ENCODE measurements around the gene MLLT10.
"Not testable (repeated sequence)": the region's sequence is repeated elsewhere in the genome, so short reads cannot be mapped to it uniquely, and the experiment has no call there.

The MLLT10 gene

GRCh38 chr10:21707498-21707897, 173.5 kb downstream of the MLLT10 start:
- no peak for DNase-seq

- no peak for DNase-seq
These were observed 178.9 kb downstream of the MLLT10 start for GRCh38 chr10:21712975-21713374.

DNA sequence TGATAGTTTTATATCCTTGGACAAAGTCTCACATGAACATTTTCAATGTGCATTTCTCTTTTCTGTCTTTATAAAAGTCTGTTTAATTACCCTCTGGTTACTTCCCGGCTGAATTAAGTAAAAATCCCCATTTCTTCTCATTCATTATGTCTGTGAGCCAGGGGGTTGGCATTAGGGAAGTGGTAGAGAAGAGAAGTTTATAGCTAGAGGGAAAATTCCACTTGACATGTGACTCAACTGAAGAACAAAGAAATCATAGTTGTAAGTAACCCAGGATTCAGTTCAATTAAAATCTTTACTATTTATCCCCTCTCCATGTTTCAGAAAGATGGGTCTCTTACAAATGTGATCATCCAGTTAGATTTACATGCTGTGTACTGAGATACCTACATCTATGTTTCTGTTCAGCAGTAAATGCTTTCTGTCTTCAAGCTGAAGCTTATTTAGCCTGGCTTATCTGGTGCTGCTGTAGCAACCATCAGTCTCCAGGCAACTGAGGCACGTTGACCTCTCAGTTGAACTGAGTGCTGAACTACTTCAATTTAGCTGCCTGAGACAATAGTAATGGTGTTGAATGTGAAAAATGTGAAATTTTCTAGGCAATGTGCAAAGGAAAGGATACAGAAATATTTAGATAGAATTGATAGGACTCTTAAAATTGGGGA, 181.6 kb downstream of the MLLT10 start:
- no peak for DNase-seq

DNA sequence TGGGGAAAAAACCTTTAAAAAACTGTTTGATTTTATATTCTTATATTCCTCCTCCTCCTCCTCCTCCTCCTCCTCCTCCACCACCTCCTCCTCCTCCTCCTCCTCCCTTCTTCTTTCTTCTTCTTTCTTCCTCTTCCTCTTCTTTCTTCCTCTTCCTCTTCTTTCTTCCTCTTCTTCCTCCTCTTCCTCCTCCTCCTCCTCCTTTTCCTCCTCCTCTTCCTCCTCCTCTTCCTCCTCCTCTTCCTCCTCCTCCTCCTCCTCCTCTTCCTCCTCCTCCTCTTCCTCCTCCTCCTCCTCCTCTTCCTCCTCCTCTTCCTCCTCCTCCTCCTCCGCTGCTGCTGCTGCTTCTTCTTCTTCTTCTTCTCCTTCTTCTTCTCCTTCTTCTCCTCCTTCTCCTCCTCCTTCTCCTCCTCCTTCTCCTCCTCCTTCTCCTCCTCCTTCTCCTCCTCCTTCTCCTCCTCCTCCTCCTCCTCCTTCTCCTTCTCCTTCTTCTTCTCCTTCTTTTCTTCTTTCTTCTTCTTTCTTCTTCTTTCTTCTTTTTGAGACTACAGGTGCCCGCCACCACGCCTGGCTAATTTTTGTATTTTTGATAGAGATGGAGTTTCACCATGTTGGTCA, 183.5 kb downstream of the MLLT10 start:
- not testable (repeated sequence) for DNase-seq

GRCh38 chr10:21719502-21719901, 185.5 kb downstream of the MLLT10 start:
- no peak for DNase-seq

DNA sequence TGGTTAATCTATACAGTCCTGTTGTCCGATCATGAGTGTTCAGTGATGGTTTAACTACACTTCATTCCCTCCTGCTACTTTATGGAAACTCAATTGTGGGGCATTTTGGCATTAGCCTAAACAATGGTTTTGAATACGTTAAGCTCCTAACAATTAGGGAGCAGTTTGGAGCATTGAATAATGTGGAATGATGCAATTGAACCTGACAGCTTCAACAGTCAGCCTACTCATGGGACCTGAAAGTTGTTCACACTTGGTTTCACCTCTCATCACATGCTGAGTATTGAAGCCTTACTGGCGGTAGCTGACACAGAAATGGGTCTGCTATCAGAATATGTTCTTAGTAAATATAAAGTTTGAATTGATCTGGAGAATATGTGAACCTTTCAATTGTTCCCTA, 186.1 kb downstream of the MLLT10 start:
- DNase-seq, result no peak

GRCh38 chr10:21721000-21721665, 187.1 kb downstream of the MLLT10 start:
- DNase-seq, result no peak

DNA sequence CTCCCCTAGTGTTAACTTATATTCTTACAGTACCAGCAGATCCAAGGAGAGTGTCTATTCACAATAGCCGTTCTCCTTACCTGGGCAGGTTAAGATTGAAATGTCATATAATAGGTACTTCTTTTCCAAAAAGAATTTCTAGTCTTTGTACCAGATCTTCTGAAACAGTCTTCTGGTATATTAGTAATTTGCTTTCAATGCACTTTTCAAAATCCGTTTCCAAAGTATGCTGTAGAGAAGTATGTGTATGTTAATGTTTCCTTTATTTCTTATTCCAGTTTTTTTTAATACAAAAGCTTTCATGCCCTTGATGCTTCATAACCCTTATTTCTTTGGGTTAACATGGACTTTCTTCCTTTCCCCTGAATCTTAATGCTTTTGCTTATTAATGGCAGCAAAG, 188.2 kb downstream of the MLLT10 start:
- no peak for DNase-seq

GRCh38 chr10:21724020-21724589, 190.1 kb downstream of the MLLT10 start:
- DNase-seq, result no peak

- peak; percentile 90 for DNase-seq
These were observed 190.8 kb downstream of the MLLT10 start for GRCh38 chr10:21724687-21725367.

DNA sequence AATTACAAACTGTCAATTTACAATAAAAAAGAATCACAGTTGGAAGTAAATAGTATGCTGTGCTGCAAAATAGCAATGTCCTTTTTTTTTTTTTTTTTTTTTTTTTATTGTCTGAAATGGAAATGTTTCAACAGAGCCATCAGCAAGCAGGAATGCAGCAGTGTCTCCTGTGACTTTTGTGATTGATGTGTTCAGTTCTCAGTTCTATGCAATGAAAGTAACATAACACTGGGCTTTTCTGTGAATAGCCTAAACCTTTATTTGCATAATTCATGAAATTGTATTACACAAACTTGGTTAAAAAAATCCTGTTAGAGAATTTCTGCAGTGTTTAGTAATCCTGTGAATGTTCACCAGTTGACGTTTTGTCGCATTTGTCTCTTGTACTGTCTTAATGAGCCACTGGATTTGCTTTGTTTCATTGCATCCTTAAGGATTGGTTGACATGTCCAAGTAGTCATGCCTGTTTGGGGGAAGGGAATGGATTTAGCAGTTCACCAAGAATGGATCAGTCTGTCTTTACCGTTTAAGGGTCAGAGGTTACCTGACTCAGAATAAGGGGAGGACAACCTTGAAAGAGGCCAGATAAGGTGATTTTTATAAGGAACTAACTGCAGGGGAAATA, 192.7 kb downstream of the MLLT10 start:
- DNase-seq, result no peak

DNA sequence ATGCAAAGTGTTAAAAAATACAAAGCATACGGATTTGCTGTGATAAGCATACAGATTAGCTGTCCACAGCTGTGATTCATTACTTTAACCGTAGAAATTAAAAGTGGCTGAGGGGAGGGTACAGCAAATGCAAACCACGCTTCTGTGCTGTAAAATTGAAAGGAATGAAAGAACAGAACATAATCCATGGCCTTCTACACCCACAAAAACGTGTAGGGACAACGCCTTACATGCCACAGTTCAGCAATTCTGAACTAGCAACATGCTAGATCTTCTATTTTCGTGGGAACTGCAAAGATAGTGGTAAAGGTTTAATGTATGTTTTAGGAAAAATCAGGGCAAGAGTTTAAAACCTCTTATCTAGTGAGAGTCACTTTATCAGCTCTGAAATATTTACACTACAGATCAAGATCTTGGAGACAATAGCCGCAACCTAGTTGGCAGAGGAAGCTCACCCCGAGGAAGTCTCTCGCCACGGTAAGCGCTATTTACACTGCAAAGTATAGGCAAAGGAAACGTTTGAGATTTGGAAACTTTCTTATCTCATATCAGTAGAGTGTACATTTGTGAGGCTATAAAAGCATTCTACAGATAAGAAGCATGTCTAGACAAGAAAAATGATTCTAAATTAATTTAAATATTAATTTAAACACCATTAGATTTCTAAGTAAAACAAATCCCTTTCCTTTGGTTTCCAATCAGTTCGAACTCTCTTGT, 193.6 kb downstream of the MLLT10 start:
- no peak for DNase-seq

- no peak for DNase-seq
These were observed 194.6 kb downstream of the MLLT10 start for GRCh38 chr10:21728618-21729017.

DNA sequence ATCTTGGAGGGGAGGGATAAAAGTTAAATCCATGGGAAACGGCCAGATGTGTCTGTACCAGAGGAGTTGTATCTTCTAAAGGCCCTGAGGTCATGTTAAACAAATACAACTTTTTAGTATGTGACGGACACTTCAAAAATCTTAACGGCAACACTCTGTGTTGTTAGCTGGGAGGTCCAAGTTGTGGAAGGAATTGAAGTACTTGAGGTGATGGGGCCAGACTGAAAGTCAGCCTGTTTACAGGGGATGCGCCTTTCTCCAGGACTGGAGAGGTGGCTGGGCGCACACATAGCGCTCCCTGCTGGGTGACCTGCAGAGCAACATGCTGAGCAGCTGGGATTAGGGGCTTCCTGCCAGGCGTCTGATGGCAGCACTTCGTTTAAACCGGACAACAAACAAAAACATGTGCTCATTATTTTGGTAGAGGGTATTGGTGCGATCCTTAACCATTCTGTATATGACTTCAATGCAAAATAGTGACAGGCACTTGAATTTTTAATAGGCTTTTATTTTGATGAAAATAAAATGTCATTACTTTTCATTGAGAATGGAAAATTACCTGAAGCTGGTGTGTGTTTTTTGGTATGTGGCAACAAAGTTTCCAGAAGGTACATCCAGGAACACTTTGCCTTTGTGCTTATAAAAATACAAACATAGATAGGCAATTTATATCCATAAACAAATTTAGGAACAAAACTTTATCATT, 198.2 kb downstream of the MLLT10 start:
- DNase-seq, result no peak

DNA sequence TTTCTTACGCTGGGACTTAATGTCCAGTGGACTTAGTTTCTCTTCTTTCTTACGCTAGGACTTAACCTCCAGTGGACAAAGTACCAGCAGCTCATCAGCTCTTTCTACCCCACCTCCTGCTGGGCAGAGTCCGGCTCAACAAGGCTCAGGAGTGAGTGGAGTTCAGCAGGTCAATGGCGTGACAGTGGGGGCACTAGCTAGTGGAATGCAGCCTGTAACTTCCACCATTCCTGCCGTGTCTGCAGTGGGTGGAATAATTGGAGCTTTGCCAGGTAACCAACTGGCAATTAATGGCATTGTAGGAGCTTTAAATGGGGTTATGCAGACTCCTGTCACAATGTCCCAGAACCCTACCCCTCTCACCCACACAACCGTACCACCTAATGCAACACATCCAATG, 199.7 kb downstream of the MLLT10 start:
- DNase-seq, result no peak

DNA sequence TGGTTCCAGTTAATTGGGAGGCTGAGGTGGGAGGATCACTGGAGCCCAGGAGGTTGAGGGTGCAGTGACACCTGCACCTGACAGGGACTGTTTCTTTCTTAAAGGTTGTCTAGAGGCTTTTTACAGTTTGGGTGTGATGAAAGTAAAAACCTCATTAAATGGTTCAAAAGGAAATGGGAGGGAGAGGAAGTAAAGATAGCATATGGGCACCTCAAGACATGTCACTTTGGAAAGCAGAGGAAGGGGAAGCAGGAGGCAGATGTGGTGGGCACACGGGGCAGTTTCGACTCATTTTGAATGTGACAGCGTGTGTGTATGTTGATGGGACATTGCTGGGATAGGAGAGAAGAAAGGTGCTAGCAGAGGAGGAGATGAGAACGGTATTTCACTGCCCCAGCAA, 203.1 kb downstream of the MLLT10 start:
- DNase-seq, result no peak

- DNase-seq, result no peak
These were observed 207.0 kb downstream of the MLLT10 start for GRCh38 chr10:21740989-21741388.

GRCh38 chr10:21742740-21743412, 208.8 kb downstream of the MLLT10 start:
- DNase-seq, result no peak

DNA sequence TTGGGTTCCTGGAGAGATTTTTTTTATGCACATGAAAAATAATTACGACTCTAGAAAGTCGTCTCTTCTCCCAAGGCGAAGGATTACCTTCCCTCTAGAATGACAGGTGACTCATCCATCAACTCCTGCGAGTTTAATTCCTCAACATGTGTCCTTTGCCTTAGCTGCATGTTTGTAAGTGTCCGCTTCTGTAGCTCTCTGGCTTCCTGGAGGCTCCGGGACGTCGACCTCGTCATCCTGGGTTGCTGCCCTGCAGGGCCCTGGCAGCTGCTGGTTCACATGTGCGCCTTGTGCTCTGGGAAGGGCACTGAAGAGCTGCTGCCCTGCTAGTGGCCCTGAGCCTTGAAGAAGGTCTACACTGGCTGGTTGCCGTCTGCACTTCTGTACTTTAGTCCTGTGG, 210.2 kb downstream of the MLLT10 start:
- DNase-seq, result no peak

GRCh38 chr10:21746118-21746517, 212.1 kb downstream of the MLLT10 start:
- no peak for DNase-seq

- DNase-seq, result no peak
These were observed 213.8 kb downstream of the MLLT10 start for GRCh38 chr10:21747809-21748208.
